H9 (cell line): ENCODE results near the gene GALNT10. TPM values are rescaled to one million over a fixed set of nuclear protein-coding genes. Genes with fewer than 3 reads are reported as not detected.

Source experiments
- DNase-seq: peaks from one replicate; pipeline ENCODE4 v3.0.0-alpha.2; 2017
- H2AFZ ChIP-seq: one replicate; pipeline ENCODE4 v1.6.1; 2013; ENCODE audit warnings: mild to moderate bottlenecking, low read length, control low read depth, moderate library complexity
- H2AK5ac ChIP-seq: 2 replicates; pipeline ENCODE4 v1.6.1; 2013; ENCODE audit warnings: low read length, control low read depth, mixed read lengths; ENCODE audit not compliant: insufficient read length
- H2BK120ac ChIP-seq: one replicate; pipeline ENCODE4 v1.6.1; 2013; ENCODE audit warnings: low read depth, mild to moderate bottlenecking, low read length, control low read depth, inconsistent platforms; ENCODE audit not compliant: poor library complexity, severe bottlenecking
- H2BK12ac ChIP-seq: 2 replicates; pipeline ENCODE4 v1.6.1; 2013; ENCODE audit warnings: low read length, control low read depth, mixed read lengths, low read depth; ENCODE audit not compliant: insufficient read length
- H2BK15ac ChIP-seq: 2 replicates; pipeline ENCODE4 v1.6.1; 2013; ENCODE audit warnings: low read depth, low read length, control low read depth
- H2BK20ac ChIP-seq: one replicate; pipeline ENCODE4 v1.6.1; 2013; ENCODE audit warnings: low read depth, mild to moderate bottlenecking, low read length, control low read depth, inconsistent platforms; ENCODE audit not compliant: poor library complexity, severe bottlenecking
- H2BK5ac ChIP-seq: 2 replicates; pipeline ENCODE4 v1.6.1; 2013; ENCODE audit warnings: low read length, control low read depth, mixed read lengths; ENCODE audit not compliant: insufficient read length
- H3K14ac ChIP-seq: 2 replicates; pipeline ENCODE4 v1.6.1; 2013; ENCODE audit warnings: low read length, control low read depth; ENCODE audit not compliant: insufficient read depth
- H3K18ac ChIP-seq: 2 replicates; pipeline ENCODE4 v1.6.1; 2013; ENCODE audit warnings: low read depth, mild to moderate bottlenecking, mixed read lengths, low read length, control low read depth; ENCODE audit not compliant: insufficient read length
- H3K23ac ChIP-seq: 2 replicates; pipeline ENCODE4 v1.6.1; 2013; ENCODE audit warnings: low read length, control low read depth, mixed read lengths, low read depth; ENCODE audit not compliant: insufficient read length
- H3K23me2 ChIP-seq: 2 replicates; pipeline ENCODE4 v1.6.1; 2013; ENCODE audit warnings: low read depth, mild to moderate bottlenecking, mixed read lengths, low read length, control low read depth; ENCODE audit not compliant: insufficient read length, poor library complexity, severe bottlenecking
- H3K27ac ChIP-seq: 2 replicates; pipeline ENCODE4 v1.5.1; 2013; ENCODE audit warnings: low read length, control low read depth, mixed read lengths, low read depth; ENCODE audit not compliant: insufficient read length
- H3K27me3 ChIP-seq: 2 replicates; pipeline ENCODE4 v1.6.1; 2013; ENCODE audit warnings: low read length, control low read depth, inconsistent platforms; ENCODE audit not compliant: insufficient read depth
- H3K4ac ChIP-seq: 2 replicates; pipeline ENCODE4 v1.6.1; 2013; ENCODE audit warnings: low read depth, mild to moderate bottlenecking, control low read depth, inconsistent platforms, low read length, moderate library complexity
- H3K4me1 ChIP-seq: 2 replicates; pipeline ENCODE4 v1.6.1; 2013; ENCODE audit warnings: low read length, control low read depth, inconsistent platforms; ENCODE audit not compliant: insufficient read depth
- H3K4me2 ChIP-seq: 2 replicates; pipeline ENCODE4 v1.6.1; 2013; ENCODE audit warnings: low read length, control low read depth, mixed read lengths; ENCODE audit not compliant: insufficient read length, insufficient read depth
- H3K56ac ChIP-seq: 2 replicates; pipeline ENCODE4 v1.6.1; 2013; ENCODE audit warnings: low read depth, mild to moderate bottlenecking, mixed read lengths, low read length, control low read depth; ENCODE audit not compliant: insufficient read length
- H3K79me1 ChIP-seq: 2 replicates; pipeline ENCODE4 v1.6.1; 2013; ENCODE audit warnings: low read depth, mild to moderate bottlenecking, moderate library complexity, low read length, control low read depth, inconsistent platforms; ENCODE audit not compliant: insufficient read depth, poor library complexity, severe bottlenecking
- H3K79me2 ChIP-seq: 2 replicates; pipeline ENCODE4 v1.6.1; 2013; ENCODE audit warnings: low read length, control low read depth, inconsistent platforms; ENCODE audit not compliant: insufficient read depth
- H3K9ac ChIP-seq: 2 replicates; pipeline ENCODE4 v1.6.1; 2013; ENCODE audit warnings: low read length, control low read depth, mixed read lengths; ENCODE audit not compliant: insufficient read length; ENCODE audit errors: extremely low read depth
- H3K9me3 ChIP-seq: one replicate; pipeline ENCODE4 v1.6.1; 2013; ENCODE audit warnings: low read depth, low read length, inconsistent platforms; ENCODE audit not compliant: control insufficient read depth
- H3T11ph ChIP-seq: one replicate; pipeline ENCODE4 v1.6.1; 2013; ENCODE audit warnings: mild to moderate bottlenecking, low read length, control low read depth, inconsistent platforms
- H4K20me1 ChIP-seq: one replicate; pipeline ENCODE4 v1.6.1; 2013; ENCODE audit not compliant: control insufficient read depth, insufficient read length, insufficient read depth
- H4K5ac ChIP-seq: 2 replicates; pipeline ENCODE4 v1.6.1; 2013; ENCODE audit warnings: low read depth, mild to moderate bottlenecking, mixed read lengths, low read length, control low read depth; ENCODE audit not compliant: insufficient read length
- H4K8ac ChIP-seq: replicated peaks from 2 replicates; pipeline ENCODE4 v1.6.1; 2013; ENCODE audit warnings: low read length, control low read depth, mixed read lengths, low read depth; ENCODE audit not compliant: insufficient read length
- H4K91ac ChIP-seq: 2 replicates; pipeline ENCODE4 v1.6.1; 2013; ENCODE audit warnings: low read depth, mild to moderate bottlenecking, moderate library complexity, mixed read lengths, low read length, control low read depth; ENCODE audit not compliant: insufficient read length
- H3K27ac Mint-ChIP-seq, 3 experiments: 2 replicates in 2 of 3; 3 replicates in 1 of 3; pipeline ENCODE4 v1.8.0; 2020 to 2021; ENCODE audit warnings: mixed read lengths in 3 of 3, mild to moderate bottlenecking in 1 of 3, moderate library complexity in 1 of 3
- H3K27me3 Mint-ChIP-seq: 2 replicates; pipeline ENCODE4 v1.8.0; 2021; ENCODE audit warnings: low read depth, mild to moderate bottlenecking, moderate library complexity, mixed read lengths
- H3K36me3 Mint-ChIP-seq, 3 experiments: 2 replicates in 2 of 3; 3 replicates in 1 of 3; pipeline ENCODE4 v1.8.0; 2020 to 2021; ENCODE audit warnings: low read depth in 3 of 3, mixed read lengths in 3 of 3; ENCODE audit not compliant: insufficient read depth in 1 of 3
- H3K4me1 Mint-ChIP-seq, 2 experiments: 2 replicates each; pipeline ENCODE4 v1.8.0; 2020; ENCODE audit warnings: mixed read lengths in 2 of 2
- H3K4me3 Mint-ChIP-seq, 2 experiments: 2 replicates in 1 of 2; 3 replicates in 1 of 2; pipeline ENCODE4 v1.8.0; 2020 to 2021; ENCODE audit warnings: mild to moderate bottlenecking in 2 of 2, mixed read lengths in 2 of 2, moderate library complexity in 1 of 2
- H3K9me3 Mint-ChIP-seq, 2 experiments: 2 replicates in 1 of 2; 3 replicates in 1 of 2; pipeline ENCODE4 v1.8.0; 2020; ENCODE audit warnings: mild to moderate bottlenecking in 2 of 2, mixed read lengths in 2 of 2, moderate library complexity in 1 of 2
- CTCF ChIP-seq: fragments of 200-600 bp; sonication (generic); conservative IDR thresholded peaks from 3 replicates; pipeline ENCODE4 v1.8.0; 2021; ENCODE audit warnings: antibody characterized with exemption, mild to moderate bottlenecking
- WGBS: extraction: QIAGEN DNeasy Blood & Tissue Kit; methylation state at CpG from one replicate; pipeline ENCODE4 v1.1.7; 2013; ENCODE audit warnings: missing lambda C conversion rate, low lambda C conversion rate, mixed read lengths; ENCODE audit not compliant: insufficient read length; ENCODE audit errors: extremely low coverage; 5-methylcytosine and 5-hydroxymethylcytosine counted together
- total RNA-seq: library from RNA; stranded (reverse); gene quantifications from 2 replicates; pipeline ENCODE4 v1.2.1, GENCODE V29; 2021

GALNT10 gene
- total RNA-seq, 1 experiment from 2014 or later: 15.4 TPM

DNA sequence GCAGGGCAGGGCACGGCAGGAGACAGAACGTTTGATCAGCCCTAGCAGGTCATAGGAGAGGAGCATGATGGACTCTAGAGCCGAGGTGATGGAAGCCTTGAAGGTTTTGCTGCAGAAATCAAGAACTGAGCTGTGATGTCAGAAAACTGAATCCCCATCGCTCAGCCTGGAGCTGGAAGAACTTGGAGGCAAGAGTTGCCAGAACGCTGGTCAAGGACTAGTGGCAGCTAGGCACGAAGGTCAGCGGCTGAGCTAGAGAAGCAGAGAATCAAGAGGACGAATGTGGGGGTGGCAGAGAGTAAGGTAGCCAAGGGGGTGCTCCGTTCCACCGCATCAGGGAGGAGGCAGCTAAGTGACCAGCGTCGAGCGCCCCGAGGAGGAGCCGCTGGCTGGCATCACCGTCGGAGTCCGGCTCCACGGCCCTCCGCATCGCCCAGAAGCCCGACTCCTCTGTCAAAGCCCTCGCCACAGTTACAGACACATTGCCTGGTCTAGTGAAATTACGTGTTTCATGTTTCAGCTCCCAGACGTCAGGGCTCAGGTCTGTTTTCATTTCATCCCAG is 1.2 kb upstream of the GALNT10 start:
- no peak for DNase-seq
- peak overlapping the region; percentile 92 for H3K4me2 ChIP-seq
- no peak overlapping the region for H3K27ac Mint-ChIP-seq
- no peak overlapping the region for H2BK12ac ChIP-seq
- no peaks in the 10 kb centered on the region for H3K79me1 ChIP-seq
- no peak for TF ChIP-seq CTCF
- H3K9ac ChIP-seq: no peak overlapping the region
- H3K23me2 ChIP-seq: peaks cover 12% of the 10 kb centered on the region
- H2BK5ac ChIP-seq: no peak overlapping the region
- H3K18ac ChIP-seq: no peak overlapping the region
- no peak overlapping the region; the same call in 1 of the 2 replicates for H3K14ac ChIP-seq
- H3K9me3 ChIP-seq: no peaks in the 10 kb centered on the region
- no peaks in the 10 kb centered on the region for H3K79me2 ChIP-seq
- H3K36me3 Mint-ChIP-seq: no peaks in the 10 kb centered on the region; a peak in 1 of 7 replicates
- WGBS: no CpG with 5 or more reads among the region's 25 CpGs
- H2AK5ac ChIP-seq: no peak overlapping the region
- no peak overlapping the region for H4K5ac ChIP-seq
- H3K9me3 Mint-ChIP-seq: peaks cover 0 to 2% of the 10 kb centered on the region in 2 experiments; a peak in 1 of 5 replicates
- no peak overlapping the region for H2BK20ac ChIP-seq
- no peak overlapping the region for H2BK120ac ChIP-seq
- no peak overlapping the region for H3K27ac ChIP-seq
- no peak overlapping the region for H3K4ac ChIP-seq
- no peak overlapping the region for H3T11ph ChIP-seq
- no peak overlapping the region for H3K23ac ChIP-seq
- H3K4me1 ChIP-seq: no peaks in the 10 kb centered on the region; the same call in 1 of the 2 replicates
- H3K4me1 Mint-ChIP-seq: peaks cover 39 to 43% of the 10 kb centered on the region in 2 experiments
- peak overlapping the region; percentile 65 to 80 for H3K4me3 Mint-ChIP-seq
- H3K27me3 ChIP-seq: peaks cover 19% of the 10 kb centered on the region; the same call in 1 of the 2 replicates
- H3K27me3 Mint-ChIP-seq: peaks cover 78% of the 10 kb centered on the region
- H2AFZ ChIP-seq: no peak overlapping the region
- H3K56ac ChIP-seq: no peak overlapping the region
- peaks cover 3% of the 10 kb centered on the region for H4K20me1 ChIP-seq
- no peak overlapping the region for H2BK15ac ChIP-seq
- no peak overlapping the region for H4K8ac ChIP-seq
- H4K91ac ChIP-seq: no peak overlapping the region
